H9 (cell line): Measurements from ENCODE around the gene KIF18B. TPM values are rescaled to one million over a fixed set of nuclear protein-coding genes. Genes with fewer than 3 reads are reported as not detected.
"Not testable (repeated sequence)": the region's sequence is repeated elsewhere in the genome, so short reads cannot be mapped to it uniquely, and the experiment has no call there.

Experiments used
- DNase-seq: peaks from one replicate; pipeline ENCODE4 v3.0.0-alpha.2; 2017
- H2AFZ ChIP-seq: one replicate; pipeline ENCODE4 v1.6.1; 2013; ENCODE audit warnings: mild to moderate bottlenecking, low read length, control low read depth, moderate library complexity
- H2AK5ac ChIP-seq: 2 replicates; pipeline ENCODE4 v1.6.1; 2013; ENCODE audit warnings: low read length, control low read depth, mixed read lengths; ENCODE audit not compliant: insufficient read length
- H2BK120ac ChIP-seq: one replicate; pipeline ENCODE4 v1.6.1; 2013; ENCODE audit warnings: low read depth, mild to moderate bottlenecking, low read length, control low read depth, inconsistent platforms; ENCODE audit not compliant: poor library complexity, severe bottlenecking
- H2BK12ac ChIP-seq: 2 replicates; pipeline ENCODE4 v1.6.1; 2013; ENCODE audit warnings: low read length, control low read depth, mixed read lengths, low read depth; ENCODE audit not compliant: insufficient read length
- H2BK15ac ChIP-seq: 2 replicates; pipeline ENCODE4 v1.6.1; 2013; ENCODE audit warnings: low read depth, low read length, control low read depth
- H2BK20ac ChIP-seq: one replicate; pipeline ENCODE4 v1.6.1; 2013; ENCODE audit warnings: low read depth, mild to moderate bottlenecking, low read length, control low read depth, inconsistent platforms; ENCODE audit not compliant: poor library complexity, severe bottlenecking
- H2BK5ac ChIP-seq: 2 replicates; pipeline ENCODE4 v1.6.1; 2013; ENCODE audit warnings: low read length, control low read depth, mixed read lengths; ENCODE audit not compliant: insufficient read length
- H3K14ac ChIP-seq: 2 replicates; pipeline ENCODE4 v1.6.1; 2013; ENCODE audit warnings: low read length, control low read depth; ENCODE audit not compliant: insufficient read depth
- H3K18ac ChIP-seq: 2 replicates; pipeline ENCODE4 v1.6.1; 2013; ENCODE audit warnings: low read depth, mild to moderate bottlenecking, mixed read lengths, low read length, control low read depth; ENCODE audit not compliant: insufficient read length
- H3K23ac ChIP-seq: 2 replicates; pipeline ENCODE4 v1.6.1; 2013; ENCODE audit warnings: low read length, control low read depth, mixed read lengths, low read depth; ENCODE audit not compliant: insufficient read length
- H3K23me2 ChIP-seq: 2 replicates; pipeline ENCODE4 v1.6.1; 2013; ENCODE audit warnings: low read depth, mild to moderate bottlenecking, mixed read lengths, low read length, control low read depth; ENCODE audit not compliant: insufficient read length, poor library complexity, severe bottlenecking
- H3K27ac ChIP-seq: 2 replicates; pipeline ENCODE4 v1.5.1; 2013; ENCODE audit warnings: low read length, control low read depth, mixed read lengths, low read depth; ENCODE audit not compliant: insufficient read length
- H3K27me3 ChIP-seq: 2 replicates; pipeline ENCODE4 v1.6.1; 2013; ENCODE audit warnings: low read length, control low read depth, inconsistent platforms; ENCODE audit not compliant: insufficient read depth
- H3K4ac ChIP-seq: 2 replicates; pipeline ENCODE4 v1.6.1; 2013; ENCODE audit warnings: low read depth, mild to moderate bottlenecking, control low read depth, inconsistent platforms, low read length, moderate library complexity
- H3K4me1 ChIP-seq: 2 replicates; pipeline ENCODE4 v1.6.1; 2013; ENCODE audit warnings: low read length, control low read depth, inconsistent platforms; ENCODE audit not compliant: insufficient read depth
- H3K4me2 ChIP-seq: 2 replicates; pipeline ENCODE4 v1.6.1; 2013; ENCODE audit warnings: low read length, control low read depth, mixed read lengths; ENCODE audit not compliant: insufficient read length, insufficient read depth
- H3K56ac ChIP-seq: 2 replicates; pipeline ENCODE4 v1.6.1; 2013; ENCODE audit warnings: low read depth, mild to moderate bottlenecking, mixed read lengths, low read length, control low read depth; ENCODE audit not compliant: insufficient read length
- H3K79me1 ChIP-seq: 2 replicates; pipeline ENCODE4 v1.6.1; 2013; ENCODE audit warnings: low read depth, mild to moderate bottlenecking, moderate library complexity, low read length, control low read depth, inconsistent platforms; ENCODE audit not compliant: insufficient read depth, poor library complexity, severe bottlenecking
- H3K79me2 ChIP-seq: 2 replicates; pipeline ENCODE4 v1.6.1; 2013; ENCODE audit warnings: low read length, control low read depth, inconsistent platforms; ENCODE audit not compliant: insufficient read depth
- H3K9ac ChIP-seq: 2 replicates; pipeline ENCODE4 v1.6.1; 2013; ENCODE audit warnings: low read length, control low read depth, mixed read lengths; ENCODE audit not compliant: insufficient read length; ENCODE audit errors: extremely low read depth
- H3K9me3 ChIP-seq: one replicate; pipeline ENCODE4 v1.6.1; 2013; ENCODE audit warnings: low read depth, low read length, inconsistent platforms; ENCODE audit not compliant: control insufficient read depth
- H3T11ph ChIP-seq: one replicate; pipeline ENCODE4 v1.6.1; 2013; ENCODE audit warnings: mild to moderate bottlenecking, low read length, control low read depth, inconsistent platforms
- H4K20me1 ChIP-seq: one replicate; pipeline ENCODE4 v1.6.1; 2013; ENCODE audit not compliant: control insufficient read depth, insufficient read length, insufficient read depth
- H4K5ac ChIP-seq: 2 replicates; pipeline ENCODE4 v1.6.1; 2013; ENCODE audit warnings: low read depth, mild to moderate bottlenecking, mixed read lengths, low read length, control low read depth; ENCODE audit not compliant: insufficient read length
- H4K8ac ChIP-seq: replicated peaks from 2 replicates; pipeline ENCODE4 v1.6.1; 2013; ENCODE audit warnings: low read length, control low read depth, mixed read lengths, low read depth; ENCODE audit not compliant: insufficient read length
- H4K91ac ChIP-seq: 2 replicates; pipeline ENCODE4 v1.6.1; 2013; ENCODE audit warnings: low read depth, mild to moderate bottlenecking, moderate library complexity, mixed read lengths, low read length, control low read depth; ENCODE audit not compliant: insufficient read length
- H3K27ac Mint-ChIP-seq, 3 experiments: 2 replicates in 2 of 3; 3 replicates in 1 of 3; pipeline ENCODE4 v1.8.0; 2020 to 2021; ENCODE audit warnings: mixed read lengths in 3 of 3, mild to moderate bottlenecking in 1 of 3, moderate library complexity in 1 of 3
- H3K27me3 Mint-ChIP-seq: 2 replicates; pipeline ENCODE4 v1.8.0; 2021; ENCODE audit warnings: low read depth, mild to moderate bottlenecking, moderate library complexity, mixed read lengths
- H3K36me3 Mint-ChIP-seq, 3 experiments: 2 replicates in 2 of 3; 3 replicates in 1 of 3; pipeline ENCODE4 v1.8.0; 2020 to 2021; ENCODE audit warnings: low read depth in 3 of 3, mixed read lengths in 3 of 3; ENCODE audit not compliant: insufficient read depth in 1 of 3
- H3K4me1 Mint-ChIP-seq, 2 experiments: 2 replicates each; pipeline ENCODE4 v1.8.0; 2020; ENCODE audit warnings: mixed read lengths in 2 of 2
- H3K4me3 Mint-ChIP-seq, 2 experiments: 2 replicates in 1 of 2; 3 replicates in 1 of 2; pipeline ENCODE4 v1.8.0; 2020 to 2021; ENCODE audit warnings: mild to moderate bottlenecking in 2 of 2, mixed read lengths in 2 of 2, moderate library complexity in 1 of 2
- H3K9me3 Mint-ChIP-seq, 2 experiments: 2 replicates in 1 of 2; 3 replicates in 1 of 2; pipeline ENCODE4 v1.8.0; 2020; ENCODE audit warnings: mild to moderate bottlenecking in 2 of 2, mixed read lengths in 2 of 2, moderate library complexity in 1 of 2
- CTCF ChIP-seq: fragments of 200-600 bp; sonication (generic); conservative IDR thresholded peaks from 3 replicates; pipeline ENCODE4 v1.8.0; 2021; ENCODE audit warnings: antibody characterized with exemption, mild to moderate bottlenecking
- WGBS: extraction: QIAGEN DNeasy Blood & Tissue Kit; methylation state at CpG from one replicate; pipeline ENCODE4 v1.1.7; 2013; ENCODE audit warnings: missing lambda C conversion rate, low lambda C conversion rate, mixed read lengths; ENCODE audit not compliant: insufficient read length; ENCODE audit errors: extremely low coverage; 5-methylcytosine and 5-hydroxymethylcytosine counted together
- total RNA-seq: library from RNA; stranded (reverse); gene quantifications from 2 replicates; pipeline ENCODE4 v1.2.1, GENCODE V29; 2021

KIF18B gene
- total RNA-seq, 1 experiment from 2014 or later, result 51.8 TPM

DNA sequence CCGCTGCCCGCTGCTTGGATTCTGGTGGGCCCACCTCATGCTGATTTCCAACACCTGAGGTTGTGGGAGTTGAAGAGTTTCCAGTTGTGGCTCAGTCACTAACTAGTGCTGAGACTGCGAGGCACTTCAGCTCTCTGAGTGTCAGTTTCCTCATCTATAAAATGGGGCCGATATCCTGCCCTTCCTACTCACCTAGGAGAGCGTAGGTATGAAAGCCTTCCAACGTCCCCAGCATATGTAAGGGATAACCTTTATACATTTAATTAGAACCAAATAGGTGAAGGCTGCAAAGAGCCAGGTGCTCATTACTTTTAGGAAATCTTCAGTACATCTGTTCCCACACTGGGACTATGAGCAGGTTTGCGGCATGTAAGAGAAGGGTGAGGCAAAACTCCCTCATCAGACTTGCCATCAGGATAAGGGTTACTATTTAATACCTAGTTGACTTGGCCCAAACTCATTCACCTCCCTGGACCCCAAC is 782 bp upstream of the KIF18B start:
- Histone ChIP-seq H4K20me1 (no peaks in the 10 kb centered on the region), H2BK15ac (no peak overlapping the region), H4K5ac (no peak overlapping the region), H3K9ac (no peak overlapping the region), H3K9me3 (no peaks in the 10 kb centered on the region), H3K79me1 (no peaks in the 10 kb centered on the region), H3K27me3 (no peaks in the 10 kb centered on the region), H2BK5ac (no peak overlapping the region), H4K91ac (no peak overlapping the region), H3K56ac (no peak overlapping the region), H2BK20ac (no peak overlapping the region), H2AFZ (no peak overlapping the region), H3K23me2 (peaks cover 5% of the 10 kb centered on the region), H2BK120ac (no peak overlapping the region), H3K4me1 (no peaks in the 10 kb centered on the region), H3K4ac (no peak overlapping the region), H3K18ac (no peak overlapping the region), H3K4me2 (peak overlapping the region; percentile 75), H3K79me2 (peaks cover 8% of the 10 kb centered on the region; the same call in 1 of the 2 replicates), H2AK5ac (no peak overlapping the region), H3K23ac (no peak overlapping the region), H3K27ac (no peak overlapping the region), H4K8ac (no peak overlapping the region), H3K14ac (no peak overlapping the region), H3T11ph (no peak overlapping the region), H2BK12ac (no peak overlapping the region)
- no peak for DNase-seq
- no peak for TF ChIP-seq CTCF
- H3K27me3 Mint-ChIP-seq, result peaks cover 1% of the 10 kb centered on the region; the same call in 1 of the 2 replicates
- H3K36me3 Mint-ChIP-seq, result peaks cover 10 to 24% (median 17%) of the 10 kb centered on the region in 3 experiments
- peaks cover 0 to 5% of the 10 kb centered on the region in 2 experiments; a peak in 1 of 5 replicates for H3K9me3 Mint-ChIP-seq
- H3K27ac Mint-ChIP-seq, result peak overlapping the region in 1 of 3 experiments; percentile 48; a peak in 1 of 7 replicates
- no CpG with 5 or more reads among the region's 7 CpGs for WGBS
- H3K4me1 Mint-ChIP-seq, result peaks cover 14 to 19% of the 10 kb centered on the region in 2 experiments
- H3K4me3 Mint-ChIP-seq, result peak overlapping the region; percentile 93 to 97

DNA sequence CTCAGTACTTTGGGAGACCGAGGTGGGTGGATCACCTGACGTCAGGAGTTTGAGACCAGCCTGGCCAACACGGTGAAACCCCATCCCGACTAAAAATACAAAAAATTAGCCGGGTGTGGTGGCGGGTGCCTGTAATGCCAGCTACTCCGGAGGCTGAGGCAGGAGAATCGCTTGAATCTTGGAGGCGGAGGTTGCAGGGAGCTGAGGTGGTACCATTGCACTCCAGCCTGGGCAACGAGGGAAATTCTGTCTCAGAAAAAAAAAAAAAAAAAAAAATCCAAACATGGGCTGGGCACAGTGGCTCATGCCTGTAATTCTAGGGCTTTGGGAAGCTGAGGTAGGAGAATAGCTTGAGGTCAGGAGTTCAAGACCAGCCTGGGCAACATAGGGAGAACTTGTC is 1.9 kb downstream of the KIF18B start:
- not testable (repeated sequence) for H3K4me2 ChIP-seq
- peaks cover 22 to 25% of the 10 kb centered on the region in 2 experiments for H3K4me1 Mint-ChIP-seq

More for the DNA sequence above, 1.9 kb downstream of the KIF18B start:
- H3K9me3 Mint-ChIP-seq, H2AFZ ChIP-seq, H2BK20ac ChIP-seq, H3K9me3 ChIP-seq, H4K8ac ChIP-seq, H3T11ph ChIP-seq, H3K79me1 ChIP-seq, H3K18ac ChIP-seq, DNase-seq, H2BK5ac ChIP-seq, H3K23me2 ChIP-seq, H2BK12ac ChIP-seq, H2AK5ac ChIP-seq, H3K56ac ChIP-seq, H3K4ac ChIP-seq, H4K20me1 ChIP-seq, H3K27ac Mint-ChIP-seq, H4K91ac ChIP-seq, H3K27ac ChIP-seq, H3K4me1 ChIP-seq, H2BK120ac ChIP-seq, H3K27me3 ChIP-seq, H3K14ac ChIP-seq, H3K9ac ChIP-seq, H4K5ac ChIP-seq, H2BK15ac ChIP-seq, H3K23ac ChIP-seq, H3K27me3 Mint-ChIP-seq: not testable (repeated sequence)
- Mint-ChIP-seq H3K4me3 (peak overlapping the region; percentile 93 to 97), H3K36me3 (peaks cover 13 to 37% (median 24%) of the 10 kb centered on the region in 3 experiments)
- no CpG with 5 or more reads among the region's 10 CpGs for WGBS
- peaks cover 16% of the 10 kb centered on the region; the same call in 1 of the 2 replicates for H3K79me2 ChIP-seq
